B cell (primary cell): ENCODE measurements around the gene CCDC85C. TPM values are rescaled to one million over a fixed set of nuclear protein-coding genes. Genes with fewer than 3 reads are reported as not detected.

ENCODE experiments used
- ATAC-seq: fragments of 200-7000 bp; cut with Tn5 transposase; one replicate; pipeline ENCODE4 v1.10.0; 2021; ENCODE audit warnings: low read depth, mild to moderate bottlenecking, moderate number of reproducible peaks, moderate library complexity
- CTCF ChIA-PET: fragments of 350-600 bp; sonication (Branson Sonifier 250); formaldehyde crosslinking; loops from one replicate; lab custom pipeline; 2021; ENCODE audit warnings: antibody characterized with exemption, inconsistent platforms; lab: Charles Lee
- POLR2A ChIA-PET: fragments of 350-600 bp; sonication (Branson Sonifier 250); formaldehyde crosslinking; loops from one replicate; lab custom pipeline; 2021; ENCODE audit warnings: antibody characterized with exemption; lab: Charles Lee
- DNase-seq: peaks from one replicate; pipeline ENCODE4 v3.0.0; 2013
- H2AFZ ChIP-seq: 2 replicates; pipeline ENCODE4 v1.6.1; 2012; ENCODE audit warnings: mild to moderate bottlenecking, low read depth, low read length; ENCODE audit not compliant: insufficient read depth, poor library complexity, severe bottlenecking
- H3K27ac ChIP-seq, 2 donors: 1 replicate in 1 of 2; 2 replicates in 1 of 2; pipeline ENCODE4 v1.5.1; 2012 to 2013; ENCODE audit warnings: low read length in 2 of 2, mild to moderate bottlenecking in 2 of 2, moderate library complexity in 1 of 2
- H3K27me3 ChIP-seq, 4 experiments: fragments of 200-600 bp in 1 of 4; sonication (generic) in 1 of 4; replicated peaks in 1 of 4; 1 replicate in 2 of 4; 2 replicates in 2 of 4; pipeline versions ENCODE4 v1.6.1 to v1.7.0; 2013 to 2016; ENCODE audit warnings: low read length in 3 of 4, mild to moderate bottlenecking in 2 of 4, mixed read lengths in 1 of 4, moderate library complexity in 1 of 4; ENCODE audit not compliant: insufficient read depth in 4 of 4, control insufficient read depth in 3 of 4; ENCODE audit errors: control extremely low read depth in 1 of 4
- H3K36me3 ChIP-seq, 2 experiments: replicated peaks in 1 of 2; 1 replicate in 1 of 2; 2 replicates in 1 of 2; pipeline versions ENCODE4 v1.6.1 to v1.7.1; 2013; ENCODE audit warnings: low read length in 1 of 2; ENCODE audit not compliant: insufficient read depth in 2 of 2, control insufficient read depth in 1 of 2; ENCODE audit errors: control extremely low read depth in 1 of 2, extremely low read depth in 1 of 2
- H3K4me1 ChIP-seq, 2 donors: fragments of 200-600 bp in 1 of 2; sonication (generic) in 1 of 2; 1 replicate in 1 of 2; 2 replicates in 1 of 2; pipeline versions ENCODE4 v1.5.1 to v1.6.1; 2013 to 2017; ENCODE audit warnings: low read length in 2 of 2; ENCODE audit not compliant: control insufficient read depth in 2 of 2, insufficient read depth in 2 of 2
- H3K4me2 ChIP-seq: replicated peaks from 2 replicates; pipeline ENCODE3; 2012; ENCODE audit warnings: mild to moderate bottlenecking, low read depth, low read length; ENCODE audit not compliant: poor library complexity, severe bottlenecking
- H3K4me3 ChIP-seq, 5 experiments: fragments of 200-600 bp in 1 of 5; sonication (generic) in 1 of 5; 1 replicate in 3 of 5; 2 replicates in 2 of 5; pipeline versions ENCODE4 v1.5.1 to v1.7.0; 2011 to 2016; ENCODE audit warnings: low read length in 4 of 5, mild to moderate bottlenecking in 4 of 5, low read depth in 2 of 5, control low read depth in 1 of 5, moderate library complexity in 1 of 5; ENCODE audit not compliant: insufficient read depth in 1 of 5; ENCODE audit errors: control extremely low read depth in 1 of 5, extremely low read depth in 1 of 5
- H3K79me2 ChIP-seq: fragments of 200-600 bp; sonication (generic); one replicate; pipeline ENCODE4 v1.6.0; 2016; ENCODE audit warnings: low read length; ENCODE audit not compliant: control insufficient read depth, insufficient read depth
- H3K9ac ChIP-seq: fragments of 200-600 bp; sonication (generic); 2 replicates; pipeline ENCODE4 v1.6.1; 2017; ENCODE audit warnings: mild to moderate bottlenecking, low read length, moderate library complexity
- H3K9me3 ChIP-seq, 3 donors: one replicate each; pipeline versions ENCODE4 v1.6.1 to v1.7.1; 2013; ENCODE audit warnings: low read length in 2 of 3; ENCODE audit not compliant: control insufficient read depth in 2 of 3, insufficient read depth in 1 of 3; ENCODE audit errors: control extremely low read depth in 1 of 3
- H4K20me1 ChIP-seq: 2 replicates; pipeline ENCODE4 v1.6.0; 2012; ENCODE audit warnings: mild to moderate bottlenecking, low read length; ENCODE audit not compliant: insufficient read depth, control insufficient read depth, poor library complexity, severe bottlenecking
- H3K27ac Mint-ChIP-seq: one replicate; pipeline ENCODE4 v1.8.0; 2021; ENCODE audit warnings: mixed read lengths
- H3K27me3 Mint-ChIP-seq: one replicate; pipeline ENCODE4 v1.8.0; 2021; ENCODE audit warnings: mixed read lengths
- H3K4me1 Mint-ChIP-seq: one replicate; pipeline ENCODE4 v1.8.0; 2021; ENCODE audit warnings: mixed read lengths
- H3K4me3 Mint-ChIP-seq: one replicate; pipeline ENCODE4 v1.8.0; 2021; ENCODE audit warnings: mixed read lengths
- H3K9me3 Mint-ChIP-seq: one replicate; pipeline ENCODE4 v1.8.0; 2022; ENCODE audit warnings: mixed read lengths; ENCODE audit not compliant: insufficient read depth
- EZH2 ChIP-seq: IDR thresholded peaks from 2 replicates; pipeline ENCODE4 v1.6.1; 2012; ENCODE audit warnings: borderline replicate concordance, low read depth, mild to moderate bottlenecking, moderate library complexity, low read length; ENCODE audit not compliant: insufficient read depth, poor library complexity, severe bottlenecking
- WGBS: methylation state at CpG from one replicate; pipeline ENCODE4 v1.1.5; 2013; ENCODE audit warnings: missing lambda C conversion rate; ENCODE audit not compliant: insufficient coverage; 5-methylcytosine and 5-hydroxymethylcytosine counted together
- intact Hi-C: fragments of 100-400 bp; cut with micrococcal nuclease; formaldehyde crosslinking; loops from one replicate; pipeline ENCODE4 v1.10.0; 2022
- polyA plus RNA-seq: library from polyadenylated mRNA; depleted of rRNA; stranded (reverse); fragments of >200 nt; gene quantifications from 2 replicates; pipeline ENCODE4 v1.2.3, GENCODE V29; 2012
- total RNA-seq, 2 donors: library from RNA; stranded (reverse); fragments of 120-200 nt in 1 of 2; gene quantifications; 1 replicate in 1 of 2; 2 replicates in 1 of 2; pipeline versions ENCODE4 v1.2.3 to v1.2.4, GENCODE V29; 2013 to 2022
- TF ChIP-seq, protein P1 (sequence below): fragments of 200-600 bp; IDR thresholded peaks from one replicate; pipeline ENCODE4 v1.8.0; 2022; ENCODE audit warnings: antibody characterized with exemption, mild to moderate bottlenecking

The CCDC85C gene
- total and polyA plus RNA-seq, 2 donors (not counting 1 experiment from before 2014, with no cell fraction given) = 0.52 to 2.7 TPM

GRCh38 chr14:99562856-99563748 is 40.9 kb downstream of the CCDC85C start:
- no peaks in the 10 kb centered on the region for H3K9me3 Mint-ChIP-seq
- TF ChIP-seq, protein P1, sequence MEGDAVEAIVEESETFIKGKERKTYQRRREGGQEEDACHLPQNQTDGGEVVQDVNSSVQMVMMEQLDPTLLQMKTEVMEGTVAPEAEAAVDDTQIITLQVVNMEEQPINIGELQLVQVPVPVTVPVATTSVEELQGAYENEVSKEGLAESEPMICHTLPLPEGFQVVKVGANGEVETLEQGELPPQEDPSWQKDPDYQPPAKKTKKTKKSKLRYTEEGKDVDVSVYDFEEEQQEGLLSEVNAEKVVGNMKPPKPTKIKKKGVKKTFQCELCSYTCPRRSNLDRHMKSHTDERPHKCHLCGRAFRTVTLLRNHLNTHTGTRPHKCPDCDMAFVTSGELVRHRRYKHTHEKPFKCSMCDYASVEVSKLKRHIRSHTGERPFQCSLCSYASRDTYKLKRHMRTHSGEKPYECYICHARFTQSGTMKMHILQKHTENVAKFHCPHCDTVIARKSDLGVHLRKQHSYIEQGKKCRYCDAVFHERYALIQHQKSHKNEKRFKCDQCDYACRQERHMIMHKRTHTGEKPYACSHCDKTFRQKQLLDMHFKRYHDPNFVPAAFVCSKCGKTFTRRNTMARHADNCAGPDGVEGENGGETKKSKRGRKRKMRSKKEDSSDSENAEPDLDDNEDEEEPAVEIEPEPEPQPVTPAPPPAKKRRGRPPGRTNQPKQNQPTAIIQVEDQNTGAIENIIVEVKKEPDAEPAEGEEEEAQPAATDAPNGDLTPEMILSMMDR = no peak
- TF ChIP-seq EZH2 = no peak
- H3K27me3 Mint-ChIP-seq = peaks cover 3% of the 10 kb centered on the region
- no peak overlapping the region for H3K4me3 Mint-ChIP-seq
- Histone ChIP-seq H3K4me3 (no peak overlapping the region), H4K20me1 (no peaks in the 10 kb centered on the region), H3K36me3 (no peaks in the 10 kb centered on the region), H3K4me1 (no peaks in the 10 kb centered on the region), H3K9me3 (no peaks in the 10 kb centered on the region), H3K27me3 (no peaks in the 10 kb centered on the region), H3K4me2 (no peak overlapping the region), H2AFZ (no peak overlapping the region), H3K79me2 (no peaks in the 10 kb centered on the region), H3K9ac (no peak overlapping the region), H3K27ac (no peak overlapping the region)
- no peak for ATAC-seq
- H3K27ac Mint-ChIP-seq = no peak overlapping the region
- POLR2A ChIA-PET = no interaction called here
- intact Hi-C loops = no loop called here
- CTCF ChIA-PET = no interaction called here
- no peak for DNase-seq
- 65% methylated on average over 19 of the region's 23 CpGs for WGBS
- no peaks in the 10 kb centered on the region for H3K4me1 Mint-ChIP-seq

DNA sequence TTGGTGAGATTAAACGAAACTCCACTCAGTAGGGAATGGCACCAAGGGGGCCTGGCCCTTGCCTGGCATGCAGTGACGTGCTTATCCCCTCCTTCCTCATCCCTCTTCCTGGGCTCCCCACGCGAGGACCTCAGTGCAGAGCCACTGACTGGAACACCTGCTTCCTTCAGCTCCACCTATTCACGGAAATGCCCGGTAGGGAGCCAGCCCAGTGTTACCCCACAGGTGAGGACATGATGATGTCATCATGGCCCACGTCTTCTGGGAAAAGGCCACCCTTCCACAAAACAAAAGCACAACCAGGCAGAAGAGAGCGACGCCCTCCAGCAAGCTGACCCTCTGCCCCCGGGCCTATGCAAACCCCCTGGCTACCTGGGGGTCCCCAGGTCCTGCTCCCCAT is 42.1 kb downstream of the CCDC85C start:
- no peaks in the 10 kb centered on the region for H4K20me1 ChIP-seq
- TF ChIP-seq, protein P1 = no peak
- TF ChIP-seq EZH2 = no peak
- ChIA-PET CTCF (no interaction called here), POLR2A (no interaction called here)
- H3K9me3 ChIP-seq = no peaks in the 10 kb centered on the region
- no peaks in the 10 kb centered on the region for H3K36me3 ChIP-seq
- intact Hi-C loops = no loop called here
- ATAC-seq (no peak), DNase-seq (no peak)
- H3K27ac Mint-ChIP-seq = no peak overlapping the region
- H3K4me3 ChIP-seq = no peak overlapping the region
- WGBS = 72% methylated on average over 10 of the region's 10 CpGs
- H3K9me3 Mint-ChIP-seq = no peaks in the 10 kb centered on the region
- H3K9ac ChIP-seq = no peak overlapping the region
- H3K4me3 Mint-ChIP-seq = no peak overlapping the region
- peaks cover 3% of the 10 kb centered on the region for H3K27me3 Mint-ChIP-seq
- H3K4me1 ChIP-seq = no peaks in the 10 kb centered on the region
- no peaks in the 10 kb centered on the region for H3K4me1 Mint-ChIP-seq
- H3K79me2 ChIP-seq = no peaks in the 10 kb centered on the region
- no peak overlapping the region for H3K27ac ChIP-seq
- H3K27me3 ChIP-seq = no peaks in the 10 kb centered on the region
- no peak overlapping the region for H3K4me2 ChIP-seq
- H2AFZ ChIP-seq = no peak overlapping the region
